ENCODE measurements around the gene ADGRF3. TPM values are rescaled to one million over a fixed set of nuclear protein-coding genes. Genes with fewer than 3 reads are reported as not detected.

ADGRF3 gene
- total and polyA plus RNA-seq, 2 of the 8 experiments (the other 6 are each of a cell fraction or from before 2014, with no cell fraction given): 0.54 to 0.69 TPM

- H3K14ac ChIP-seq (ENCODE audit: insufficient read length): no peak overlapping the region
- no peak overlapping the region for H3K9ac ChIP-seq (replicated peaks in 1 of 4; ENCODE audit: extremely low read depth in 1 of 4, low read depth in 3 of 4, low read length in 3 of 4)
- no peaks in the 10 kb centered on the region for H3K23me2 ChIP-seq (ENCODE audit: low read depth, low read length)
- no peak for FAIRE-seq
- H4K5ac ChIP-seq (ENCODE audit: insufficient read length, low read depth, low read length): no peak overlapping the region
- H4K8ac ChIP-seq (ENCODE audit: extremely low read depth, insufficient read depth, low read length): no peak overlapping the region
- H3K79me1 ChIP-seq (ENCODE audit: low read depth, low read length): no peaks in the 10 kb centered on the region
- no peak overlapping the region for H2AFZ ChIP-seq (ENCODE audit: low read length)
- no peaks in the 10 kb centered on the region for H3K4me1 ChIP-seq (replicated peaks in 1 of 4; ENCODE audit: control insufficient read depth in 3 of 4, insufficient read depth in 4 of 4, low read length in 3 of 4)
- no peak overlapping the region for H2BK12ac ChIP-seq (ENCODE audit: low read depth, low read length)
- no peak overlapping the region for H2BK120ac ChIP-seq (replicated peaks; ENCODE audit: low read depth, low read length)
- no peak for DNase-seq (ENCODE audit: low read depth in 1 of 2, low spot score in 2 of 2)
- H2AK5ac ChIP-seq (ENCODE audit: low read depth, low read length): no peak overlapping the region
- H4K20me1 ChIP-seq (replicated peaks in 1 of 2; ENCODE audit: control insufficient read depth in 1 of 2, insufficient read depth in 2 of 2, low read length in 2 of 2): no peaks in the 10 kb centered on the region
- no peak overlapping the region for H2BK15ac ChIP-seq (ENCODE audit: low read length)
- no peaks in the 10 kb centered on the region for H3K9me3 ChIP-seq (ENCODE audit: insufficient read depth in 2 of 2, low read depth in 1 of 2, low read length in 1 of 2)
- no peaks in the 10 kb centered on the region for H3K79me2 ChIP-seq (ENCODE audit: control insufficient read depth in 1 of 2, insufficient read depth in 2 of 2, low read length in 2 of 2)
- no peaks in the 10 kb centered on the region for H3K36me3 ChIP-seq (ENCODE audit: control insufficient read depth in 2 of 4, insufficient read depth in 4 of 4, low read length in 3 of 4)
- no peak overlapping the region for H3K4ac ChIP-seq (replicated peaks; ENCODE audit: insufficient read length, low read depth, low read length)
- H3K27me3 ChIP-seq (replicated peaks in 1 of 4; ENCODE audit: control insufficient read depth in 3 of 4, extremely low read depth in 1 of 4, insufficient read depth in 3 of 4, low read length in 3 of 4): no peaks in the 10 kb centered on the region; a peak in 1 of 7 replicates
- no peak overlapping the region for H3K18ac ChIP-seq (ENCODE audit: extremely low read depth, low read length)
- H3K23ac ChIP-seq (ENCODE audit: insufficient read length): no peak overlapping the region
- no peak overlapping the region for H2BK5ac ChIP-seq (ENCODE audit: low read depth, low read length)
- no peak overlapping the region for H3K4me2 ChIP-seq (ENCODE audit: insufficient read depth in 1 of 2, low read depth in 2 of 2, low read length in 2 of 2)
- H3K56ac ChIP-seq (replicated peaks; ENCODE audit: insufficient read length, low read depth, low read length): no peak overlapping the region
- WGBS, 2 experiments (ENCODE audit: extremely low coverage in 1 of 2, insufficient coverage in 1 of 2, insufficient read length in 1 of 2, insufficient replicate concordance in 2 of 2, low coverage in 1 of 2, low lambda C conversion rate in 2 of 2, missing lambda C conversion rate in 1 of 2): 76% methylated on average over 5 of the region's 5 CpGs; no CpG with 5 or more reads in 1 of the 2 experiments
- no peak overlapping the region for H3K4me3 ChIP-seq (ENCODE audit: extremely low read depth in 1 of 4, insufficient read depth in 2 of 4, low read depth in 3 of 4, low read length in 4 of 4)
- ChIA-PET POLR2A (ENCODE audit: partially characterized antibody) (interaction anchor here (1.0 to 1.5 kb wide), 2 partner anchors 12 to 155 kb away, joined by 3 to 4 read pairs; no protein-coding TSS in a partner anchor), CTCF (ENCODE audit: partially characterized antibody) (interaction anchor here (0.6 to 1.2 kb wide), 10 partner anchors 9 to 909 kb away, joined by 3 to 6 read pairs (median 3); partner anchors contain the start of genes HADHA and HADHB)
- no peak overlapping the region for H3K27ac ChIP-seq (ENCODE audit: low read depth, low read length)
- no peak overlapping the region for H4K91ac ChIP-seq (replicated peaks; ENCODE audit: insufficient read length, low read length)
- H2BK20ac ChIP-seq (ENCODE audit: low read length): no peak overlapping the region
- TF ChIP-seq SIX5 (IDR thresholded peaks at IDR 0.05; ENCODE audit: low read depth, low read length): no peak
- no peak for TF ChIP-seq RXRA (IDR thresholded peaks at IDR 0.05; ENCODE audit: insufficient read depth, low read depth, low read length)
- no peak for TF ChIP-seq PHF8 (conservative IDR thresholded peaks at IDR 0.05; ENCODE audit: low read depth, low read length)
- no peak for TF ChIP-seq KDM1A (IDR thresholded peaks at IDR 0.05; ENCODE audit: borderline replicate concordance, low read length)
- TF ChIP-seq RAD21 (IDR thresholded peaks at IDR 0.05 in 1 of 2, conservative IDR thresholded peaks at IDR 0.05 in 1 of 2; ENCODE audit: low read depth in 2 of 2, low read length in 2 of 2): no peak
- TF ChIP-seq ATF2 (IDR thresholded peaks at IDR 0.05; ENCODE audit: low read length): no peak
- no peak for TF ChIP-seq EP300 (IDR thresholded peaks at IDR 0.05; ENCODE audit: borderline replicate concordance in 1 of 2, low read depth in 2 of 2, low read length in 2 of 2)
- no peak for TF ChIP-seq BCL11A (IDR thresholded peaks at IDR 0.05; ENCODE audit: low read depth in 2 of 2, low read length in 2 of 2)
Measured at GRCh38 chr2:26327291-26328272, 19.0 kb downstream of the ADGRF3 start.
